Fibroblast of mammary gland (primary cell): ENCODE data around the gene GLUD1.
"Not testable (repeated sequence)": the region's sequence is repeated elsewhere in the genome, so short reads cannot be mapped to it uniquely, and the experiment has no call there.

Experiments used
- DNase-seq: peaks from one replicate; pipeline ENCODE4 v3.0.0-alpha.2; 2010; ENCODE audit warnings: low read depth
- H3K4me3 ChIP-seq: 2 replicates; pipeline ENCODE4 v1.5.1; 2011; ENCODE audit warnings: low read depth, mild to moderate bottlenecking, low read length, moderate library complexity; ENCODE audit not compliant: control insufficient read depth
- TF ChIP-seq, protein P1 (sequence below): conservative IDR thresholded peaks from 2 replicates; pipeline ENCODE4 v1.5.1; 2011; ENCODE audit warnings: low read depth, low read length, inconsistent platforms; ENCODE audit not compliant: control insufficient read depth, insufficient read depth

The GLUD1 gene

DNA sequence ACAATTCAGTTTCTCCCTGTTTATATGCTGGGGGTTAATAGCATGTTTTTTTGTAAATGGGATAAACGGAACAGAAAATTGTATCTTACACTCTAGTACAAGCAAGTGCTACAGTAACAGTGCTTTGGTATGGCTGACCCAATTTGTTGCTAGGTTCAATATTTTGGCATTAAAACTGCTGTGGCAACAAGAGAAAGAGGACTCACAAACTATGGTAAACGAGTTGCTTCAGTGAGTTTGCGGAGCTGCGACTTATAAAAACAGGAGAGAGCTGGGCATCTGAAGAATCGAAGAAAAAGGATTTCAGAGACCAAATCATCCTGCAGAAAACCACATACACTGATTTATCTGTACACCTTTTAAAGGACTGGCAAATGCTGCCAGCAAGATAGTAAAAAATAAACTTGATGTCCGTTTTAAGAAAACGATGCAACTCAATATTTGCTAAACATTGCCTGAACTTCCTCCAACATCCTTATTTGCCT lies 2.2 kb downstream of the GLUD1 start:
- TF ChIP-seq, protein P1, sequence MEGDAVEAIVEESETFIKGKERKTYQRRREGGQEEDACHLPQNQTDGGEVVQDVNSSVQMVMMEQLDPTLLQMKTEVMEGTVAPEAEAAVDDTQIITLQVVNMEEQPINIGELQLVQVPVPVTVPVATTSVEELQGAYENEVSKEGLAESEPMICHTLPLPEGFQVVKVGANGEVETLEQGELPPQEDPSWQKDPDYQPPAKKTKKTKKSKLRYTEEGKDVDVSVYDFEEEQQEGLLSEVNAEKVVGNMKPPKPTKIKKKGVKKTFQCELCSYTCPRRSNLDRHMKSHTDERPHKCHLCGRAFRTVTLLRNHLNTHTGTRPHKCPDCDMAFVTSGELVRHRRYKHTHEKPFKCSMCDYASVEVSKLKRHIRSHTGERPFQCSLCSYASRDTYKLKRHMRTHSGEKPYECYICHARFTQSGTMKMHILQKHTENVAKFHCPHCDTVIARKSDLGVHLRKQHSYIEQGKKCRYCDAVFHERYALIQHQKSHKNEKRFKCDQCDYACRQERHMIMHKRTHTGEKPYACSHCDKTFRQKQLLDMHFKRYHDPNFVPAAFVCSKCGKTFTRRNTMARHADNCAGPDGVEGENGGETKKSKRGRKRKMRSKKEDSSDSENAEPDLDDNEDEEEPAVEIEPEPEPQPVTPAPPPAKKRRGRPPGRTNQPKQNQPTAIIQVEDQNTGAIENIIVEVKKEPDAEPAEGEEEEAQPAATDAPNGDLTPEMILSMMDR: no peak
- peak overlapping the region; percentile 74 for H3K4me3 ChIP-seq
- peak; percentile 59 for DNase-seq

DNA sequence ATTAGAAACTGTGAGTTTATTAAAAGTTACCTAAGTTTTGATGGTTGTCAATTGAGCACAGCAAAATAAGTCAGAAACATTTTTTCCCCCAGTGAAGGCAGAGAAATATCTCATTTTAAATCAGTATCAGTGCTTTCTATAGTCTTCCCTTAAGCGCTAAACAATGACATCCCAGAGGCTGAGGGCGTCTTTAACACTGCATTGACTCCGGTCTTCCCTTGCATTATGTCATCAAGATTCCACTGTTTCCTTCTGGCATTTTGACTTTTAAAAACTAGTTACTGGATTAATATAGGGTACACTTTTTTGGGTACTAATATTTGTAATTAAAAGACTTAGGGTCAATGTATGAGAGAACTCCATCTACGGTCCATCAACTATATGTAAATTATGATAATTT lies 3.9 kb downstream of the GLUD1 start:
- DNase-seq: peak; percentile 25
- H3K4me3 ChIP-seq: no peak overlapping the region
- TF ChIP-seq, protein P1: no peak

DNA sequence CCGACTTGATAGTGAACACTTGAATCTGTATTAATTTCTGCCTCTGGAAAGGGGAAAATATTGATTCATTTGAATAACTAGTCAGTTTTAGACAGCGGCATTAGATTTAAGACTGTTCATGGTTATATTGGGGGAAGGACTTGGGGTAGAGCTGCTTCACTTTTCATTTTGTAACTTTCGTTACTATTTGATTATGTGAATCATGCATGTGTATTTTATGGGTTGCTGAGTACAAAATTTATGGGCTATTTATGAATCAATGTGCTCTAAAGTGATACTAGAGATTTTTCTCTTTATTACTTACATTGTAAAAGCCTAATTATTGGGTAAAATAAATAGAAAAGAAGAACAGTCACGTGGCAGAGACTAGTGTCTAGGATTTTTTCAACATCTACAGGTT lies 4.9 kb downstream of the GLUD1 start:
- peak; percentile 11 for DNase-seq
- no peak overlapping the region for H3K4me3 ChIP-seq
- TF ChIP-seq, protein P1: no peak

DNA sequence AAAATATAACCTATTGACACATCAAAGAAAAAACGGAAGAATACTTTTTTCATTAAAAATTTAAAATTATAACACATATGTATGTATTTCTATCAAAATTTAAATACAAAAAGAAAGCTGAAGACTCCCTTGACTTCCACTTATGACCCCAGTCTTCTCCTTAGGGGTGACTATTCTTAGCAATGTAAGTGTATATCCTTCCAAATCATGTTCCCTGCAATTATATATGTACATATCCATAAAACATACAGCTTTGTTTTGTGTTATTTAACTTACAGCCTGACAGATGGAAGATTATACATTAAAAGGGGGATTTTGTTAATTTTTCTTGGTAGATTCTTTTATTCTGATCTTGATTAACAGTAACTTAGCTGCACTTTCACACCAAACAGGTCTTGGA lies 9.1 kb downstream of the GLUD1 start:
- DNase-seq: no peak
- TF ChIP-seq, protein P1: no peak
- no peak overlapping the region for H3K4me3 ChIP-seq

DNA sequence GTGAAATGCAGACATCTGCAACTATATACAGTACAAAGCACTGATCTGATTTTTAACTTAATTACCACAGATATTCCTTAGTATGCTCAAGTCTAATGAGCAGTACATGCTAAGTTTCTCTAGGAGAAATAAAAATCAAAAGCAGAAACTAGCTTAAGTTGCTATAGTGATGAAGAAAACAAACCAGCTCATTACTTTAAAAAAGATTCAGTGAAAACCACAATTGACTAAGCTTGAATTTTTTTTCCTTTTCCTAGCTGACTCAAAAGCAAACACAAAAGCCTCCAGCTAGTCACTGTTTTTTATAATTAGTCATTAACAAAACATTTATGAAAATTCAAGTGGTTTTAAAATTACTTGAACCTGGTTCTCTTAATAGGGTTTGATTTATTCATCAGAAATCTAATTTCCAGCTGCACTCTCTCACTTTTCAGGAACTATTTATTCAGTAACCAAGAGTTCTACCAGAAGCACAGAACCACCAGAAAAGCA lies 10.3 kb downstream of the GLUD1 start:
- DNase-seq: peak; percentile 88
- not testable (repeated sequence) for H3K4me3 ChIP-seq

DNA sequence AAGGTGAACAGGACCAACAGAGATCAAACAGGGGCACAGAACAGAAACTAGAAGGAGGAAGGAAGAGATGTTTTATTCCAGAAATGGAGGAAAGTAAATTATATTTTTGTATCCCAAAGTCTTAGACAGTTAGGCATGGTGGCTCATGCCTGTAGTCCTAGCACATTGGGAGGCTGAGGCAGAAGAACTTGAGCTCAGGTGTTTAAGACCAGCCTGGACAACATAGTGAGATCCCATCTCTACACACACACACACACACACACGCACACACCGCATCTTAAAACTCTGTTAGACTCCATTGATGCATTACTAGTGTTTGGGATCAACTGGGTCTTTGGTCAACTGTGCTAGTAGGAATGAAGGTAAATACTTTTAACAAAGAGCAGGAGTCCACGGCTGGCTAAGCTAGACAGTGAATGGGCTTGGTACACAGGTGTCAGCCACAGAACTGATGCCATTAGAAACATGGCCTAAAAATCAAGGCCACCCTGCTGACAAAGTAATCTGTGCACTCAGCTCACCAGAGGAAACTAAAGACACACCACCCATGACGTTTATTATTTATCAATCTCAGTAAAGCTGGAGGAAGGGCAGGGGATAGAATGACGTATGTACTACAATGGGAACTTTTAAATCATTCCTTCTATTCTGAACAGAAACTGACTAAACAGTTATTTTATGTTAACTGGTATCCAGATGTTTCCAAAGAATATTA lies 10.9 kb downstream of the GLUD1 start:
- DNase-seq: peak; percentile 94
- not testable (repeated sequence) for H3K4me3 ChIP-seq

DNA sequence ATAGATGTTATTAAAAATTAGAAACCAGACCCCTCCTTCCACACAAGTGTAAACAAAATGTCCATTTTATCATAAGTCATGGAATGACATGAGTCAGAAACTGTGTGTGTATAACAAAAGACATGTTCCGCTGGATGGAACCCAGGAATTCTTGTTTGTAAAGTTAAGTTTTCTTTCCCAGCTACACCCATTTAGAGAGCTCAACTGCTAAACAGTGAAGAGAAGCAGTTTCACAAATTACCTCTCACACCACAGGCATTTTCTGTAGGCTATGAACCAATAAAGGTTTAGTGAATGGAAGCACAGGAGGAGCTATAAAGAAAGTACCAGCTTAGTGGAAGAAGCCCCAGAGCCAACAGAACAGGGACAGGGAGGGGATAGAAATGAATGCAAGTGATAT lies 12.4 kb downstream of the GLUD1 start:
- not testable (repeated sequence) for H3K4me3 ChIP-seq
- peak; percentile 89 for DNase-seq

DNA sequence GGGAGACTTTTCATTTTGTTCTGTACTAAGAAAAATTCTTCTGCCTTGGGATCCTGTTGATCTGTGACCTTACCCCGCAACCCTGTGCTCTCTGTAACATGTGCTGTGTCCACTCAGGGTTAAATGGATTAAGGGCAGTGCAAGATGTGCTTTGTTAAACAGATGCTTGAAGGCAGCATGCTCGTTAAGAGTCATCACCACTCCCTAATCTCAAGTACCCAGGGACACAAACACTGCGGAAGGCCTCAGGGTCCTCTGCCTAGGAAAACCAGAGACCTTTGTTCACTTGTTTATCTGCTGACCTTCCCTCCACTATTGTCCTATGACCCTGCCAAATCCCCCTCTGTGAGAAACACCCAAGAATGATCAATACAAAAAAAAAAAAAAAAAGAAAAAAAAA lies 13.1 kb downstream of the GLUD1 start:
- not testable (repeated sequence) for H3K4me3 ChIP-seq, DNase-seq

DNA sequence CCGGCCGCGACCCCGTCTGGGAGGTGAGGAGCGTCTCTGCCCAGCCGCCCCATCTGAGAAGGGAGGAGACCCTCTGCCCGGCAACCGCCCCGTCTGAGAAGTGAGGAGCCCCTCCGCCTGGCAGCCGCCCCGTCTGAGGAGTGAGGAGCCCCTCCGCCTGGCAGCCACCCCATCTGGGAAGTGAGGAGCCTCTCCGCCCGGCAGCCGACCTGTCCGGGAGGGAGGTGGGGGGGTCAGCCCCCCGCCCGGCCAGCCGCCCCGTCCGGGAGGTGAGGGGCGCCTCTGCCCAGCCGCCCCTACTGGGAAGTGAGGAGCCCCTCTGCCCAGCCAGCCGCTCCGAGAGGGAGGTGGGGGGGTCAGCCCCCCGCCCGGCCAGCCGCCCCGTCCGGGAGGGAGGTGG lies 14.0 kb downstream of the GLUD1 start:
- H3K4me3 ChIP-seq, DNase-seq: not testable (repeated sequence)
